Breast epithelium (tissue), 3 donors: ENCODE data around the gene ZNF423.

ENCODE experiments used
- POLR2A ChIP-seq: fragments of 450-650 bp; IDR thresholded peaks from one replicate; pipeline ENCODE4 v1.6.1; 2016; ENCODE audit warnings: antibody characterized with exemption, mild to moderate bottlenecking, moderate library complexity
- TF ChIP-seq, protein P1 (sequence below), 3 donors: fragments of 450-650 bp; IDR thresholded peaks; one replicate each; pipeline ENCODE4 v1.5.1; 2016 to 2017; ENCODE audit warnings: antibody characterized with exemption in 3 of 3, mild to moderate bottlenecking in 3 of 3, moderate library complexity in 3 of 3

- no peak for TF ChIP-seq POLR2A
- TF ChIP-seq, protein P1, sequence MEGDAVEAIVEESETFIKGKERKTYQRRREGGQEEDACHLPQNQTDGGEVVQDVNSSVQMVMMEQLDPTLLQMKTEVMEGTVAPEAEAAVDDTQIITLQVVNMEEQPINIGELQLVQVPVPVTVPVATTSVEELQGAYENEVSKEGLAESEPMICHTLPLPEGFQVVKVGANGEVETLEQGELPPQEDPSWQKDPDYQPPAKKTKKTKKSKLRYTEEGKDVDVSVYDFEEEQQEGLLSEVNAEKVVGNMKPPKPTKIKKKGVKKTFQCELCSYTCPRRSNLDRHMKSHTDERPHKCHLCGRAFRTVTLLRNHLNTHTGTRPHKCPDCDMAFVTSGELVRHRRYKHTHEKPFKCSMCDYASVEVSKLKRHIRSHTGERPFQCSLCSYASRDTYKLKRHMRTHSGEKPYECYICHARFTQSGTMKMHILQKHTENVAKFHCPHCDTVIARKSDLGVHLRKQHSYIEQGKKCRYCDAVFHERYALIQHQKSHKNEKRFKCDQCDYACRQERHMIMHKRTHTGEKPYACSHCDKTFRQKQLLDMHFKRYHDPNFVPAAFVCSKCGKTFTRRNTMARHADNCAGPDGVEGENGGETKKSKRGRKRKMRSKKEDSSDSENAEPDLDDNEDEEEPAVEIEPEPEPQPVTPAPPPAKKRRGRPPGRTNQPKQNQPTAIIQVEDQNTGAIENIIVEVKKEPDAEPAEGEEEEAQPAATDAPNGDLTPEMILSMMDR (IDR thresholded peaks at IDR 0.05) = no peak
Observed at GRCh38 chr16:49786926-49787557, 68.9 kb downstream of the ZNF423 start.
